ENCODE data around the gene TNFRSF13B.

DNA sequence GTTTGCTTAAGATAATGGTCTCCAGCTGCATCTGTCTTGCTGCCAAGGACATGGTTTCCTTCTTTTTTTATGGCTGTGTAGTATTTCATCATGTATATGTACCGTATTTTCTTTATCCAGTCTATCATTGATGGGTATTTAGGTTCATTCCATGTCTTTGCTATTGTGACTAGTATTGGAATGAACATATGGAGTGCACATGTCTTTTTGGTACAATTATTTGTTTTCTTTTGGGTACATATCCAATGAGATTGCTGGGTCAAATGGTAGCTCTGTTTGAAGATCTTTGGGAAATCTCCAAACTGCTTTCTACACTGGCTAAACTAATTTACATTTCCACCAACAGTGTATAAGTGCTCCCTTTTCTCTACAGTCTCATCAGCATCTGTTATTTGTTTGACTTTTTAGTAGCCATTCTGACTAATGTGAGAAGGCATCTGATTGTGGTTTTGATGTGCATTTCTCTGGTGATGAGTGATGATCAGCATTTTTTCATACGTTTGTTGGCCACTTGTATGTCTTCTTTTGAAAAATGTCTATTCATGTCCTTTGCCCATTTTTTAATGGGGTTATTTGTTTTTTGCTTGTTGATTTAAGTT lies 66.2 kb downstream of the TNFRSF13B start:
- TF ChIP-seq EZH2phosphoT487 (IDR thresholded peaks at IDR 0.05; ENCODE audit: borderline replicate concordance, low read depth, low read length), result no peak
- TF ChIP-seq, protein P1, sequence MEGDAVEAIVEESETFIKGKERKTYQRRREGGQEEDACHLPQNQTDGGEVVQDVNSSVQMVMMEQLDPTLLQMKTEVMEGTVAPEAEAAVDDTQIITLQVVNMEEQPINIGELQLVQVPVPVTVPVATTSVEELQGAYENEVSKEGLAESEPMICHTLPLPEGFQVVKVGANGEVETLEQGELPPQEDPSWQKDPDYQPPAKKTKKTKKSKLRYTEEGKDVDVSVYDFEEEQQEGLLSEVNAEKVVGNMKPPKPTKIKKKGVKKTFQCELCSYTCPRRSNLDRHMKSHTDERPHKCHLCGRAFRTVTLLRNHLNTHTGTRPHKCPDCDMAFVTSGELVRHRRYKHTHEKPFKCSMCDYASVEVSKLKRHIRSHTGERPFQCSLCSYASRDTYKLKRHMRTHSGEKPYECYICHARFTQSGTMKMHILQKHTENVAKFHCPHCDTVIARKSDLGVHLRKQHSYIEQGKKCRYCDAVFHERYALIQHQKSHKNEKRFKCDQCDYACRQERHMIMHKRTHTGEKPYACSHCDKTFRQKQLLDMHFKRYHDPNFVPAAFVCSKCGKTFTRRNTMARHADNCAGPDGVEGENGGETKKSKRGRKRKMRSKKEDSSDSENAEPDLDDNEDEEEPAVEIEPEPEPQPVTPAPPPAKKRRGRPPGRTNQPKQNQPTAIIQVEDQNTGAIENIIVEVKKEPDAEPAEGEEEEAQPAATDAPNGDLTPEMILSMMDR (conservative IDR thresholded peaks at IDR 0.05; ENCODE audit: low read length), result no peak

Measured in OCI-LY7 (cell line).